PFSK-1 (cell line): ENCODE measurements around the gene IL17A.

Experiments used
- FOXP2 ChIP-seq: optimal IDR thresholded peaks from 2 replicates; pipeline ENCODE3; 2011; ENCODE audit warnings: borderline replicate concordance, control low read depth, inconsistent platforms; ENCODE audit not compliant: insufficient read depth; ENCODE audit errors: extremely low read length, extremely low read depth
- POLR2AphosphoS5 ChIP-seq: IDR thresholded peaks from 2 replicates; pipeline ENCODE4 v1.6.1; 2012; ENCODE audit warnings: low read depth, mild to moderate bottlenecking, control low read depth, low read length, moderate library complexity
- REST ChIP-seq, 2 experiments: IDR thresholded peaks; 2 replicates each; pipeline versions ENCODE4 v1.6.1 to v1.8.0; 2011 to 2012; ENCODE audit warnings: low read depth in 2 of 2, low read length in 2 of 2, control low read depth in 1 of 2, inconsistent platforms in 1 of 2, mild to moderate bottlenecking in 1 of 2, moderate library complexity in 1 of 2; ENCODE audit not compliant: insufficient read depth in 1 of 2
- SIN3A ChIP-seq: IDR thresholded peaks from 2 replicates; pipeline ENCODE4 v1.6.1; 2012; ENCODE audit warnings: mild to moderate bottlenecking, low read length, moderate library complexity, borderline replicate concordance; ENCODE audit not compliant: insufficient read depth
- TAF1 ChIP-seq: IDR thresholded peaks from 2 replicates; pipeline ENCODE4 v1.6.1; 2012; ENCODE audit warnings: low read length, control low read depth, borderline replicate concordance; ENCODE audit not compliant: insufficient read depth

IL17A gene

GRCh38 chr6:52155791-52156576, 30.2 kb upstream of the IL17A start:
- no peak for TF ChIP-seq FOXP2
- TF ChIP-seq TAF1, result no peak
- TF ChIP-seq SIN3A, result no peak
- TF ChIP-seq REST (IDR thresholded peaks at IDR 0.05; ENCODE audit: insufficient read depth in 1 of 2, low read depth in 2 of 2, low read length in 2 of 2), result no peak
- TF ChIP-seq POLR2AphosphoS5, result no peak

- TF ChIP-seq FOXP2, result no peak
Measured at GRCh38 chr6:52157301-52157941, 28.8 kb upstream of the IL17A start.

GRCh38 chr6:52160472-52161104, 25.6 kb upstream of the IL17A start:
- TF ChIP-seq SIN3A (no peak), TAF1 (no peak), FOXP2 (no peak), POLR2AphosphoS5 (no peak), REST (IDR thresholded peaks at IDR 0.05; ENCODE audit: insufficient read depth in 1 of 2, low read depth in 2 of 2, low read length in 2 of 2) (no peak)

- no peak for TF ChIP-seq SIN3A
Measured at GRCh38 chr6:52161689-52162438, 24.3 kb upstream of the IL17A start.

- no peak for TF ChIP-seq REST (IDR thresholded peaks at IDR 0.05; ENCODE audit: insufficient read depth in 1 of 2, low read depth in 2 of 2, low read length in 2 of 2)
- no peak for TF ChIP-seq FOXP2
Measured at GRCh38 chr6:52162940-52163908, 23.0 kb upstream of the IL17A start.
